ENCODE measurements around the gene SNPH.

GRCh38 chr20:1298166-1298565 lies 32.1 kb downstream of the SNPH start:
- no peak for TF ChIP-seq CTCF (IDR thresholded peaks at IDR 0.05)
- no peak for TF ChIP-seq POLR2A (IDR thresholded peaks at IDR 0.05)
